ENCODE measurements around the gene WDPCP.
"Not testable (repeated sequence)": the region's sequence is repeated elsewhere in the genome, so short reads cannot be mapped to it uniquely, and the experiment has no call there.

The WDPCP gene

DNA sequence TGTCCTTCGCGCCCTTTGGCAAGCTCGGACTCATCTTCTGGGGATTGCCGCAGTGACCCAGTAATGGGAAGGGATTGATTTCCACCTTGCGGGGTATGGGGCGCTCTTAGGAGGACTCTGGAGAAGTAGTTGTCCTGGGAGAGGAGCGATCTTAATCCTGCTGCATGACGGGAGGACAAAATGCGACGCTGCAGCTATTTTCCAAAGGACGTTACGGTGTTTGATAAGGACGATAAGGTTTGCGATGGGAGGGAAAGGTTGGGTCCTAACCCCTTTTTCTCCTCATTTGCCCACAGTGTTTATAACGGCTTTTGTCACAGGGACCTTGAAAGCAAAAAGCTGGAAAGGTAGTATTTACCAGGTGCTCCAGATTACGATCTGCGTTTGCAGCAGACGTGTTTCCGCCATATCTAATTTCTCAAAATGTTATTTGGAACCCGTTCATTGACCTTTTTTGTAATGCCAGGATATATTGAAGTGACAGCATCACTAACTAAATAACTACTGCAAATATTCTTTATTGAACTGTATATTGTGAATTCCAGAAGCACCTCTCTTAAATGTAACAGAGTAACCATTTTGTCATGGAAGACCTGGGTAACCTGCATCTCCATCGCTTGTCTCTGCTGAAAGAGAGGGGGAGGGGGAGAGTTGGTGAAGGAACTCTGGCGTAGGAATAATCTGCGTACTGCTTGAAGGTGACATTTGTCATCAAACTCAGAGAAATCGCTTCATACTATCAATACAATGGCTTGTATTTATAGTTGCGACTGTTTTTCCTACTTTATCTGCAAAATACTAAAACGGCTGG, 1.1 kb upstream of the WDPCP start:
- no peak for DNase-seq

DNA sequence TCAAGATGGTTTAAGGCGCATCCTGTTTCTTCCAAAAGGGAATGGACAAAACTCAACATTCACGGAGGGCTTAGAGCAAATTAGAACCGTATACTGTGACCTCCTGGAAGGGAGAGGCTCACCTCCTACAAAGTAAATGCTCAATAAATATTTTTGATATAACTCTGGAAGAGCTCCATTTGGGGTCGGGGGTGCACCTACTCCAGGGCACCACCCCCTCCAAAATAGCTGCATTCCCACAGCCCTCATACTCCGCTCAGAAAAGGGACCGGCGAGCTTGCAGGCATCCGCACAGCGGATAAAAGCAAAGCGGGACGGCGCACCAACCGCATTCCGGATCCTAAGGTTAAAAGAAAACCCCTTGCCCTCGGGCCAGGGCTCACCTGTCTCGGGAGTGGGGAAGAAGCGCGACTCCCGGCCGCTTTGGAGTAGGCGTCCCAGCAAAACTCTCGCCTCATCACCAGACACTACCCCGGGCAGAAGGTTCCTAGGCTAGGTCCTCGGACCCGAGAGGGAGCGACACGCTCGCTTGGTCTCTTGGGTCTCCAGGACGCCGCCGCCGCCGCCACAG, 378 bp downstream of the WDPCP start:
- DNase-seq, result no peak

DNA sequence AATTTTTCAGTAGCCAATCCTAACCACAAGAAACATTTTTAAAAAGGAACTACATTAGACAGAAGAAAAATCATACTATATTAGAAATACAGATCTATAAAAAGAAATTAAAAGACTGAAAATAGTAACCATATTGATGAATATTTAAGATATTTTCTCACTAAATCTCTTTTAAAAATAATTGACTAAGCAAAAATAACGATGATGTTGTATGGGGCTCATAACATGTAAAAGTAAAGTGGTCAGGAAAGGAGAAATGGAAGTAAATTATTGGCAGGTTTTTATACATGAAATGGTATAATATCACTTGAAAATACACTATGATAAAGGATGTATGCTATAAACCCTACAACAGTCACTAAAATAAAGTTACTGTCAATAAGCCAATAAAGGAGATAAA, 5.4 kb downstream of the WDPCP start:
- no peak for DNase-seq

DNA sequence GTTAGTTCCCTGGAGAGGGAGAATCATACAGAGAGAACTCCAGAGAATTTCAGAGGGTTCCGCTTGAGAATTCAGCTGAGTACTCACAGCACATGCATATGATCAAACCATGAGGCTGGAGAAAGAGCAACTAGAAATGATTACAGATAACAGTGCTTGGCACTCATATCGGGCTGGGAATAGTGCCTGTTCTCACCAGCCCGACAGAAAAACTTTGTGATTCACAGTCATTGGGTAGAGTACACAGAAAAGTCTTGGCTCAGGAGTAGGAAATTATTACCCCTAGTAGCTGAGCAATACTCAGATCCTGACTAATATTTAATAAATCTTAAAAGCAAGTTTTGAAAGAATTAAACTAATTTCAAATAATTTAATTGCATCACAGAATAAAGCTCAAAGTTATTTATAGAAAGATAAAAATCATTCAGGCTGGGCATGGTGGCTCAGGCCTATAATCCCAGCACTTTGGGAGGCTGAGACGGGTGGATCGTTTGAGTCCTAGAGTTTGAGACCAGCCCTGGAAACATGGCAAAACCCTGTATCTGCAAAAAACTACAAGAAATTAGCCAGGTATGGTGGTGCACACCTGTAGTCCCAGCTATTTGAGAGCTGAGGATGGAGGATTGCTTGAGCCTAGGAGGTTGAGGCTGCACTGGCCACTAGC, 6.8 kb downstream of the WDPCP start:
- DNase-seq, result no peak

DNA sequence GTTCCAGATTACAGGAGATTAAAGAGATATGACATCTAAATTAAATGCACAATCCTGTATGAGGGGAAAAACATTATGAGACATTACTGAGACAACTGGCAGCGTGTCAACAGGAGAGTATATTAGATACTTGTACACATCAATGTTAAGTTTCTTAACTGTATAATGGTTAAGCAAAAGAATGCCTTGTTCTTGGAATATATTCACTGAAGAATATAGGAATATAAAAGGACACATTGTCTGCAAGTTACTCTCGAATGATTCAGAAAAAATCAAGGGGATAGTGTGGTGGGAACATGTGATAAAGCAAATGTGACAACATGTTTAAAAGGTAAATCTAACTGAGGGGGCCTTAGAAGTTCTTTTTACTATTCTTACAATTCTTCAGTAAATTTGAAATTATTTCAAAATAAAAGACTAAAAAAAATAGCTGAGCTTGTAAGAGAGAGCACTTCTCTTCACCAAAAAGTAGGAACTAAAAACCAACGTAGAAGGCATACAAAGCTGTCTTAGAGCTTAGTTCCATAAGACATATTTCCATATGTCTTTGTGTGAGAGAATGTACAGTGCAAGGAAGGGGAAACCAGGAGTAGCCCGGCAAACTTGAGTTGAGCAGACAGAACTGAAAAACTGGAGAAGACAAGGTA, 7.5 kb downstream of the WDPCP start:
- no peak for DNase-seq

DNA sequence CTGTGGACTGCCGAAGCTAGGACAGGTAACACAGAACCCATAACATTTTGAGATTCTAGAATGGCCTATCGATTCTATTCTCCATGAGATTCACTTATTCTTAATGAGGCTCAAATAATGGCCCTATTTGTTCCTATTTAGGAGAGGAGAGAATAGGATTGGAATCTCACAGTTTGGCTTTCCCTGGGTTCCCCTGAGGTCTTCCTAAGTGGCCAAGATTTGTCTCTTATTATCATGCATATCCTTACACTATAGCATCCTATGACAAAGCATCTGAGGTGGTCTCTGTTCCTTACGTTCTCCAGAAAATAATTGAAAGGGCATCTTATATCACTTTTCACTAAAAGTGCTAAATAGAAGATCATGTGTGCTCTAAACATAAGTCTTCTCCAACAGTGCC, 9.5 kb downstream of the WDPCP start:
- no peak for DNase-seq

DNA sequence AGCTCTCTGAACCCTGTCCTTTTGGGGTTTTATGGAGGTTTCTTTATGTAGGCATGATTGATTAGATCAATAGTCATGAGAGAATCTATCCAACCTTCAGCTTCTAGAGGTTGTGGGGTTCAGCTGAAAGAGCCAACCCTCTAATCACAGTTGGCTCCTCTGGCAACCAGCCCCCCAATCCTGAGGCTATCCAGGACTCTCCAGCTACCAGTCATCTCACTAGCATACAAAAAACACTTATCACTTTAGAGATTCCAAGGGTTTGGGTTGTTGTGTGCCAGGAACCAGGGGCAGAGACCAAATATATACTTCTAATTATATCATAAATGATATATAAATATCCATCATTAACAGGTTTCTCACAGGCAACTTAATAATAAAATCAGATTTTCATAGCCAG, 11.7 kb downstream of the WDPCP start:
- DNase-seq, result no peak

DNA sequence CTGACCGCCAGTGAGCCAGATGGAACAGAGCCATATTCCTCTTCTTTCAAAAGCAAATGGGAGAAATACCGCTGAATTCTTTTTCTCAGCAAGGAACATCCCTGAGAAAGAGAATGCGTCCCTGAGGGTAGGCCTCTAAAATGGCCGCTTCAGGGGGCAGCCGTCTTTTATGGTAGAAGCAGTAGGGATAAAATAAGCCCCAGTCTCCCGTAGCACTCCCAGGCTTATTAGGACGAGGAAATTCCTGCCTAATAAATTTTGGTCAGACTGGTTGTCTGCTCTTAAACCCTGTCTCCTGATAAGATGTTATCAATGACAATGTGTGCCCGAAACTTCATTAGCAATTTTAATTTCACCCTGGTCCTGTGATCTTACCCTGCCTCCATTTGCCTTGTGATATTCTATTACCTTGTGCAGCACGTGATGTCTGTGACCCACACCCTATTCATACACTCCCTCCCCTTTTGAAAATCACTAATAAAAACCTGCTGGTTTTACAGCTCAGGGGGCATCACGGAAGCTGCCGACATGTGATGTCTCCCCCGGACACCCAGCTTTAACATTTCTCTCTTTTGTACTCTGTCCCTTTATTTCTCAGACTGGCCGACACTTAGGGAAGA, 14.4 kb downstream of the WDPCP start:
- DNase-seq, result not testable (repeated sequence)

DNA sequence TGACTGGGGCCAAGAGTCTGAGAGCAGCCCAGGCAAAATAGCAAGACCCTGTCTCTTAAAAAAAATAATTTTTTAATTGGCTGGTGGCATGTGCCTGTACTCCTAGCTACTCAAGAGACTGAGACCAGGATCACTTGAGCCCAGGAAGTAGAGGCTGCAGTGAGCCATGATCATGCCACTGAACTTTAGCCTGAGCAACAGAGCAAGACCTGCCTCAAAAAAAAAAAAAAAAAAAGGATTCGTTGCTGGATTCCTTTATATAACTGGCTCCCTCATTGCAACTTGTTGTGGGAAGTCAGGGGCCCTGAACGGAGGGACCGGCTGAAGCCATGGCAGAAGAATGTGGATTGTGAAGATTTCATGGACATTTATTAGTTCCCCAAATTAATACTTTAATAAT, 15.3 kb downstream of the WDPCP start:
- DNase-seq, result not testable (repeated sequence)

DNA sequence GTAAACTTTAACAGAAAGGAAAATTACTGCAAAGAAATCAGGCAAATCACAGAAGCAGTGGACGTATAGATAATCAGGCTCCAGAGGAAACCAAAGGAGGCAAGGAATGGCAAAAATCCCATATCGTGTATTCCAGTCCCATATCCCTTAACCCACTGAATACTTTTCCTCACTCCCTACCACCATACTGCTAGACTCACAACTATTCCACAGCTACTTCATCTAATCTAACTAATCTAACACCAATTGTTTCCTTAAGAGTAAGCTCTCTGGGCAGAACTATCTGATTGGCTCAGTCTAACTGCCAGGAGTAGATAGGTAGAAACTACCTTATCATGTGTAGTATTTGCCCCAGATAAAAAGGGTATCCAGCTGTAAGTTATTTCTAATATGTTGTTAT, 16.3 kb downstream of the WDPCP start:
- DNase-seq, result no peak

DNA sequence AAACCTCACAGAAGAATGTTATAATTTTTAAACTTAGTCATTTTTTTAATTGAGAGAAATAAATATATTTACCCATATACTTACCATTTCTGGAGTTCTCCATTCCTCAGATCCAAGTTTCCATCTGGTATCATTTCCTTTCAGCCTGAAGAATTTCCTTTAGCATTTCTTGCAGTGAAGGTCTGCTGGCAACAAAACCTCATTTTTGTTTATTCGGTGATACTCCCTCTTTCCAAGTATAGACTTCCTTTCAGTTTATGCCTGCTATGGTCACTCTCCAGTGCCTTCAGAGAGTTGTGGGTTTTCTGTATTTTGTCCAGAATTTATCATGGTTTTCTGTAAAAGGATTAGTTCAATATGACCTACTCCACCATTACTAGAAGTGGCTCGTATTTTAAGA, 17.0 kb downstream of the WDPCP start:
- no peak for DNase-seq

DNA sequence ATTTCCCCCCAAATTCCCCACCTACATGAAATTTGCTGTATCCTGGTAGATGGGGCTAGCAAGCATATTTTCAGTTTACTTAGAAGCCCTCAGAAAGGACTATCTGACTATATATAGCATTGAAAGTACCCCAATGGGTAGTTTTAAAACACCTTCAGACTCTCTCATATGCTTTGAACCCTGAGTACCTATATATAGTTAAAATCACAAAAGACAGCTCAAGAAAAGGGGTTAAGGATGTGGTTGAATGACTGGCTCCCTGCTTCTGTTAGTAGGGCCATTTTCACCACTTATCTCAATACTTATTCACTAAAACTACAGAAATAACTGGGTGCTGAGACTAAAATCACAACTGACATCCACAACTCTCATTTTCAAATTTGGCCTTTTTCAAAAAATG, 18.5 kb downstream of the WDPCP start:
- DNase-seq, result no peak

DNA sequence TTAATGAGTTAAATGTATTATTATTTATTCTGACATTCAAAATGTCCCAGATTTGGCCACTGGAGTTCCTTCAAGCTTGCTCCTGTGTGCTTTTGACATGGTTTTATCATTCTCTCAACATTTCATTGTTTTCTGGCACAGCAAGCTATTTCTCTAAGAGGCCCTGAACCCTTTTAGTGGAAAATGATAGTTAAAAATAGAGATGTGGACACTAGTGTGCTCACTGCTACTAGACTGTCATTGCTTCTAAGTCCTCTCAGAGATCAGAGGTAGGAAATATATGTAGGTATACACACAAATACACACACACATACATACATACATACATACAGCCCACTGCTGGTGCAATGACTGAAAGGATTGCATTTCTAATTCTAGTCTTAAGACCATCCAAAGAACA, 25.5 kb downstream of the WDPCP start:
- no peak for DNase-seq

DNA sequence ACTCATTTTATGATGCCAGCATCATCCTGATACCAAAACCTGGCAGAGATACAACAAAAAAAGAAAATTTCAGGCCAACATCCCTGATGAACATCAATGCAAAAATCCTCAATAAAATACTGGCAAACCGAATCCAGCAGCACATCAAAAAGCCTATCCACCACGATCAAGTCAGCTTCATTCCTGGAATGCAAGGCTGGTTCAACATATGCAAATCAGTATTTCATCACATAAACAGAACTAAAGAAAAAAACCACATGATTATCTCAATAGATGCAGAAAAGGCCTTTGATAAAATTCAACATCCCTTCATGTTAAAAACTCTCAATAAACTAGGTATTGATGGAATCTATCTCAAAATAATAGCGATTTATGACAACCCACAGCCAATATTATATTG, 29.4 kb downstream of the WDPCP start:
- DNase-seq, result not testable (repeated sequence)

DNA sequence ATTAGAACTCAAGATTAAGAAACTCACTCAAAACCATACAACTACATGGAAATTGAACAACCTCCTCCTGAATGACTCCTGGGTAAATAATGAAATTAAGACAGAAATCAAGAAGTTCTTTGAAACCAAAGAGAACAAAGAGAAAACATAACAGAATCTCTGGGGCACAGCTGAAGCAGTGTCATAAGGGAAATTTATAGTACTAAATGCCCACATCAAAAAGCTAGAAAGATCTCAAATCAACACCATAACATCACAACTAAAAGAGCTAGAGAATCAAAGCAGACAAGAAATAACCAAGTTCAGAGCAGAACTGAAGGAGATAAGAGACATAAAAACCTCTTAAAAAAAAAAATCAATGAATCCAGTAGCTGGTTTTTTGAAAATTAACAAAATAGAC, 30.5 kb downstream of the WDPCP start:
- DNase-seq, result not testable (repeated sequence)

DNA sequence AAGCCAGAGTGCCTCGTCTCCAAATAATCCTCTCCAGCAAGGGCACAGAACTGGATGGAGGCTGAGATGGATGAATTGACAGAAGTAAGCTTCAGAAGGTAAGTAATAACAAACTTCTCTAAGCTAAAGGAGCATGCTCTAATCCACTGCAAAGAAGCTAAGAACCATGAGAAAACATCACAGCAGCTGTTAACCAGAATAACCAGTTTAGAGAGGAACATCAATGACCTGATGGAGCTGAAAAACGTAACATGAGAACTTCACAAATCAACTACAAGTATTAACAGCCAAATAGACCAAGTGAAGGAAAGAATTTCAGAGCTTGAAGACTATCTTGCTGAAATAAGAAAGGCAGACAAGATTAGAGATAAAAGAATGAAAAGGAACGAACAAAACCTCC, 32.3 kb downstream of the WDPCP start:
- no peak for DNase-seq

DNA sequence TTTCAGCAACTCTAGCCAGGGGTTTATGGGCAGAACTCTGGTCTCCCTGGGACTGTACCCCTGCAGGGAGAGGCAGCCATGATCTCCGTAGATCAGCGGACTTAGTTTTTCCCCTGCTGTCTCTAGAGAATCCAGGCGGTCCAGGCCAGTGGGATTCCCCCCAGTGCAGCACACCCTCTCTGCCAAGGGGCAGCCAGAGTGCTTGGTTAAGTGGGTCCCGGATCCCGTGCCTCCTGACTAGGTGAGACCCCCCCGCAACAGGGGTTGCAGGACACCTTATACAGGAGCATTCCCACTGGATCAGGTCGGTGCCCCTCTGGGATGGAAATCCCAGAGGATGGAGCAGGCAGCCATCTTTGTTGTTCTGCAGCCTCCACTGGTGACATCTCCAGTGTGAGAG, 33.0 kb downstream of the WDPCP start:
- DNase-seq, result no peak

DNA sequence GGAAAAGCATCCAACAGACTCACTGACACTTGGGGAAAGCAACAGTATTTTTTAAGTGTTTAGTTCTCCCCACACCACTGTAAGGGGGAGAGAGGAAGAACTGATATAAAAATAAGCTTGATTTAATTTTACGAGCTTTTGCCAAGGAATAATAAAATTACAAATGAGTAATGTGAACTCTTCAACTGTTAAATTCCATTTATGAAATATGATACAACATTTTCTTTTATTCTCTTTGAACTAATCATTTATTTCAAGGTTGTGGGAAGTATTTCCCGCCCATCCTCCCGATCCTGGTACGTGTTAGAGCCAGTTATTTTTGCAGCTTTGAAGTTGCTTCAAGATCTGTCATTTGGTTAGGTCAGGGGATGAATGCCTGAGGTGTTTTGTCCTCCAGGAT, 35.2 kb downstream of the WDPCP start:
- DNase-seq, result no peak

DNA sequence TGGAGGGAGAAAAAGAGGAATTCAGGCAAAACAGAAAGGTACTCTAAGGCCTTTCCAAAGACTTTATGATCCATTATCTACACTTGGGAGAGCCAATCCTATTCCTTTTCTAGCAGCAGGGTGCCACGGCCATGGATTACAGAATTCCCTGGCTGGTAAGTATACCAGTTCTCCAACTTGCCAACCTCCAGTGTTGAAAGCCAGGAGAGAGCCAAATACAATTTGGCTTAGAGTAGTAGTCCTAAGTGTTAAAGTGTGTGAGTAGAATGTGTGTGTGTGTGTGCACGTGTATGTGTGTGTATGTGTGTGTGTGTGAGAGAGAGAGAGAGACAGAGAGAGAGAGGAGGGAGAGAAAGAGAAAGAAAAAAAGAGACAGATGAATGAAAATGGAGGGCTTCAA, 43.3 kb downstream of the WDPCP start:
- no peak for DNase-seq

DNA sequence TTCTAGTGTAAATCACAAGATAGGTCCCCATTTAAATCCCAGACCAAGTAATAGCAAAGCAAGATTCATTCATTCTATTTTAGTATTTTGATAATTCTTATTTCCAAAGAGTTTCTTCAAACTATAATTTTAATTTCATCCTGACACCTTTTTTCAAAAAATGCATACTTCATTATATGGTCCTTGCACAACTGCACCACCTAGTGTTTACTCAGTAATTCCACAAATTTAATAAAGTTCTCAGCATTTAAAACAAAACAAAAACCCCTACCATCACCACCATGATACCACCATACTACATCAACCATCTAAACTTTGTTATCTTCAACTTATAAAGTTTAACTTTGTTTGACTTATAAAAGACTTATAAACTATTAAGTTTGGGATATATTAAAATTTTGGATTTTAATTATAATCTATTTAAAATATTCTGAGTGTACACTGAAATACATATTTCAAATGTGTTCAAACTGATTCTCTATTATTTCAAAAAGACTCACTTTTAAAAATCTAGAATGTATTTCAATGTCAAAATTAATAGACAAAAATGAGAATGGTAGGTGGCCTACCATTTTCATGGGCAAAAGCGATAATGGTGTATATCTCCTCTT, 44.2 kb downstream of the WDPCP start:
- DNase-seq, result no peak

DNA sequence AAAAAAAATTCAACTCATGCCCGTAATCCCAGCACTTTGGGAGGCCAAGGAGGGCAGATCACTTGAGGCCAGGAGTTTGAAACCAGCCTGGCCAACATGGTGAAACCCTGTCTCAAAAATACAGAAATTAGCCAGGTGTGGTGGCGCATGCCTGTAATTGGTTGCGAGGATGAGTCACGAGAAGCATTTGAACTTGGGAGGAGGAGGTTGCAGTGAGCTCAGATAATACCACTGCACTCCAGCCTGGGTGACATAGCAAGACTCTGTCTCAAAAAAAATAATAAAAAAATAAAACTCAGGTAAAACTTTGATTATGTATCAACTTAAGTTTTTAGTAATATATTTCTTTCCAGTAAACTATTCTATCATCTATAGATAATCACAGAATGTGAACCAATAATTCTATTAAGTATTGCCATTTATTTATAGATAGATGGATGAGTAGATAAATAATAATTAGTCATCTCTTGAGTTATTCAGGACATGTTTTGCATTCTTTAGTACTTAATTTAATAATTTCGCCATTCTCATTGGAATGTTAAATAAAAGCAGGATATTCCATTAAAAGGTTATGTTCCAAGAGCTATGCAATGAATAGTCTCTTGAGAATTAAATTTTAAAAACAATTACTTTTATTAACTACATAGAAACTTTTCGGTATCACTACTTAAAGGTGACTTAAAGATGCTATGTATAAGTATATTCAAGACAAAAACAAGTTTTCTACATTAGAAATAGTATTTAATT, 48.7 kb downstream of the WDPCP start:
- no peak for DNase-seq

DNA sequence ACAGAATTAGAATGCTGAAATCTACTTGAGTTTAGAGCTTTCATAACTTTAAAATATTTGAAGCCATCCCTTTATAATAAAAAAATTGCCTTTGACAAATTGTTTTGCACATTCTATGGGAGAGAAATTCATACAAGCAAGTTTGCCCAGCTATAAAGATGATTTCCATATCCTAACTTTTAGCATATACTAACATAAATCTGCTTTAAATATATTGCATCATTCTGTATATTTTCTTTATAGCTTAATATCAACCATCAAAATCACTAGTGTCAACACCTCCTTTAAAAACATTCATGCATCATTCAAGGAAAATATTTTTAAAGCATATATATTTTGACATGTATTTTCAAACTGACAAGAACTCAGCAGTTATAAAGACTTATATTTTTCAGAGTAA, 49.9 kb downstream of the WDPCP start:
- DNase-seq, result no peak

All from activated T-cell treated with anti-CD3 and anti-CD28 coated beads, Interleukin-2, amount 50 U/mL, for 48 hours (primary cell).